ENCODE results near the gene STRBP.
"Not testable (repeated sequence)": the region's sequence is repeated elsewhere in the genome, so short reads cannot be mapped to it uniquely, and the experiment has no call there.

The STRBP gene

GRCh38 chr9:123206065-123206464 is 62.3 kb downstream of the STRBP start:
- WGBS (ENCODE audit: extremely low coverage, insufficient coverage, low lambda C conversion rate): no CpG with 5 or more reads among the region's 6 CpGs
- Histone ChIP-seq H3K79me1 (ENCODE audit: low read length) (no peaks in the 10 kb centered on the region), H2BK120ac (ENCODE audit: low read depth, low read length) (no peak overlapping the region), H3K18ac (ENCODE audit: low read length) (no peak overlapping the region), H3K9ac (ENCODE audit: low read length) (no peak overlapping the region), H4K8ac (ENCODE audit: low read depth, low read length) (no peak overlapping the region), H3K27me3 (ENCODE audit: insufficient read depth, low read length, poor library complexity) (no peaks in the 10 kb centered on the region), H3K23ac (ENCODE audit: low read length) (no peak overlapping the region), H2BK15ac (replicated peaks; ENCODE audit: low read depth) (no peak overlapping the region), H3K4me1 (ENCODE audit: control insufficient read depth, low read depth, low read length) (no peaks in the 10 kb centered on the region), H3K4me3 (ENCODE audit: low read length) (no peak overlapping the region), H3K36me3 (ENCODE audit: control insufficient read depth, insufficient read depth, low read length) (no peaks in the 10 kb centered on the region), H3K4me2 (ENCODE audit: low read length) (no peak overlapping the region), H3K79me2 (ENCODE audit: control insufficient read depth, insufficient read depth, low read length) (no peaks in the 10 kb centered on the region), H3K27ac (ENCODE audit: low read depth, low read length) (no peak overlapping the region), H4K5ac (ENCODE audit: low read length) (no peak overlapping the region), H2AK5ac (ENCODE audit: low read length) (no peak overlapping the region), H3K56ac (ENCODE audit: low read length) (no peak overlapping the region), H2BK5ac (ENCODE audit: low read length) (no peak overlapping the region), H3K4ac (ENCODE audit: low read depth, low read length) (no peak overlapping the region)
- DNase-seq: no peak

- no peak overlapping the region for H4K8ac ChIP-seq (ENCODE audit: low read depth, low read length)
- WGBS (ENCODE audit: extremely low coverage, insufficient coverage, low lambda C conversion rate): no CpG with 5 or more reads among the region's 2 CpGs
Observed at GRCh38 chr9:123201083-123201482, 67.3 kb downstream of the STRBP start.

GRCh38 chr9:123200469-123200868 is 67.9 kb downstream of the STRBP start:
- H2BK5ac ChIP-seq (ENCODE audit: low read length): not testable (repeated sequence)
- WGBS (ENCODE audit: extremely low coverage, insufficient coverage, low lambda C conversion rate): no CpG with 5 or more reads among the region's 13 CpGs

More at GRCh38 chr9:123201083-123201482, 67.3 kb downstream of the STRBP start:
- no peak overlapping the region for H3K4me2 ChIP-seq (ENCODE audit: low read length)
- no peaks in the 10 kb centered on the region for H3K79me1 ChIP-seq (ENCODE audit: low read length)
- no peak for DNase-seq
- H4K5ac ChIP-seq (ENCODE audit: low read length): no peak overlapping the region
- H3K27me3 ChIP-seq (ENCODE audit: insufficient read depth, low read length, poor library complexity): no peaks in the 10 kb centered on the region
- no peaks in the 10 kb centered on the region for H3K4me1 ChIP-seq (ENCODE audit: control insufficient read depth, low read depth, low read length)
- no peaks in the 10 kb centered on the region for H3K36me3 ChIP-seq (ENCODE audit: control insufficient read depth, insufficient read depth, low read length)
- H2BK15ac ChIP-seq (replicated peaks; ENCODE audit: low read depth): no peak overlapping the region
- H3K4me3 ChIP-seq (ENCODE audit: low read length): no peak overlapping the region
- no peak overlapping the region for H2BK5ac ChIP-seq (ENCODE audit: low read length)
- no peak overlapping the region for H3K23ac ChIP-seq (ENCODE audit: low read length)
- no peak overlapping the region for H3K18ac ChIP-seq (ENCODE audit: low read length)
- H3K27ac ChIP-seq (ENCODE audit: low read depth, low read length): no peak overlapping the region
- H2AK5ac ChIP-seq (ENCODE audit: low read length): no peak overlapping the region
- no peak overlapping the region for H3K4ac ChIP-seq (ENCODE audit: low read depth, low read length)
- H3K9ac ChIP-seq (ENCODE audit: low read length): no peak overlapping the region
- H2BK120ac ChIP-seq (ENCODE audit: low read depth, low read length): no peak overlapping the region
- H3K79me2 ChIP-seq (ENCODE audit: control insufficient read depth, insufficient read depth, low read length): no peaks in the 10 kb centered on the region
- no peak overlapping the region for H3K56ac ChIP-seq (ENCODE audit: low read length)

GRCh38 chr9:123196124-123196523 is 72.3 kb downstream of the STRBP start:
- H3K4me1 ChIP-seq (ENCODE audit: control insufficient read depth, low read depth, low read length): no peaks in the 10 kb centered on the region
- no peak overlapping the region for H3K4me3 ChIP-seq (ENCODE audit: low read length)
- no peak overlapping the region for H2BK120ac ChIP-seq (ENCODE audit: low read depth, low read length)
- peaks cover 2% of the 10 kb centered on the region for H3K79me1 ChIP-seq (ENCODE audit: low read length)
- no peaks in the 10 kb centered on the region for H3K36me3 ChIP-seq (ENCODE audit: control insufficient read depth, insufficient read depth, low read length)
- no CpG with 5 or more reads among the region's 1 CpG for WGBS (ENCODE audit: extremely low coverage, insufficient coverage, low lambda C conversion rate)
- no peaks in the 10 kb centered on the region for H3K27me3 ChIP-seq (ENCODE audit: insufficient read depth, low read length, poor library complexity)
- no peak overlapping the region for H3K18ac ChIP-seq (ENCODE audit: low read length)
- peaks cover under 1% of the 10 kb centered on the region for H3K79me2 ChIP-seq (ENCODE audit: control insufficient read depth, insufficient read depth, low read length)
- H2AK5ac ChIP-seq (ENCODE audit: low read length): no peak overlapping the region
- H2BK5ac ChIP-seq (ENCODE audit: low read length): no peak overlapping the region
- H3K9ac ChIP-seq (ENCODE audit: low read length): no peak overlapping the region
- no peak for DNase-seq
- H2BK15ac ChIP-seq (replicated peaks; ENCODE audit: low read depth): no peak overlapping the region
- no peak overlapping the region for H4K8ac ChIP-seq (ENCODE audit: low read depth, low read length)
- H3K23ac ChIP-seq (ENCODE audit: low read length): no peak overlapping the region
- no peak overlapping the region for H3K27ac ChIP-seq (ENCODE audit: low read depth, low read length)
- H3K4ac ChIP-seq (ENCODE audit: low read depth, low read length): no peak overlapping the region
- no peak overlapping the region for H3K56ac ChIP-seq (ENCODE audit: low read length)
- no peak overlapping the region for H3K4me2 ChIP-seq (ENCODE audit: low read length)
- H4K5ac ChIP-seq (ENCODE audit: low read length): no peak overlapping the region

More at GRCh38 chr9:123200469-123200868, 67.9 kb downstream of the STRBP start:
- H3K79me1 ChIP-seq (ENCODE audit: low read length); H3K27me3 ChIP-seq (ENCODE audit: insufficient read depth, low read length, poor library complexity); H3K4me2 ChIP-seq (ENCODE audit: low read length); H3K27ac ChIP-seq (ENCODE audit: low read depth, low read length); DNase-seq; H3K23ac ChIP-seq (ENCODE audit: low read length); H3K79me2 ChIP-seq (ENCODE audit: control insufficient read depth, insufficient read depth, low read length); H2AK5ac ChIP-seq (ENCODE audit: low read length); H2BK120ac ChIP-seq (ENCODE audit: low read depth, low read length); H3K9ac ChIP-seq (ENCODE audit: low read length); H3K4me3 ChIP-seq (ENCODE audit: low read length); H3K4ac ChIP-seq (ENCODE audit: low read depth, low read length); H3K56ac ChIP-seq (ENCODE audit: low read length); H4K5ac ChIP-seq (ENCODE audit: low read length); H3K4me1 ChIP-seq (ENCODE audit: control insufficient read depth, low read depth, low read length); H2BK15ac ChIP-seq (replicated peaks; ENCODE audit: low read depth); H3K18ac ChIP-seq (ENCODE audit: low read length); H3K36me3 ChIP-seq (ENCODE audit: control insufficient read depth, insufficient read depth, low read length); H4K8ac ChIP-seq (ENCODE audit: low read depth, low read length): not testable (repeated sequence)

GRCh38 chr9:123194023-123194422 is 74.4 kb downstream of the STRBP start:
- Histone ChIP-seq H3K4ac (ENCODE audit: low read depth, low read length) (no peak overlapping the region), H3K23ac (ENCODE audit: low read length) (no peak overlapping the region), H3K79me1 (ENCODE audit: low read length) (peaks cover 3% of the 10 kb centered on the region), H2BK5ac (ENCODE audit: low read length) (no peak overlapping the region), H3K18ac (ENCODE audit: low read length) (no peak overlapping the region), H2BK15ac (replicated peaks; ENCODE audit: low read depth) (no peak overlapping the region), H4K8ac (ENCODE audit: low read depth, low read length) (no peak overlapping the region), H3K79me2 (ENCODE audit: control insufficient read depth, insufficient read depth, low read length) (peaks cover 2% of the 10 kb centered on the region), H3K27me3 (ENCODE audit: insufficient read depth, low read length, poor library complexity) (no peaks in the 10 kb centered on the region), H3K4me3 (ENCODE audit: low read length) (no peak overlapping the region), H3K56ac (ENCODE audit: low read length) (no peak overlapping the region), H3K27ac (ENCODE audit: low read depth, low read length) (no peak overlapping the region), H3K4me1 (ENCODE audit: control insufficient read depth, low read depth, low read length) (no peaks in the 10 kb centered on the region), H3K9ac (ENCODE audit: low read length) (no peak overlapping the region), H3K4me2 (ENCODE audit: low read length) (no peak overlapping the region), H2BK120ac (ENCODE audit: low read depth, low read length) (no peak overlapping the region), H2AK5ac (ENCODE audit: low read length) (no peak overlapping the region), H4K5ac (ENCODE audit: low read length) (no peak overlapping the region), H3K36me3 (ENCODE audit: control insufficient read depth, insufficient read depth, low read length) (no peaks in the 10 kb centered on the region)
- no CpG with 5 or more reads among the region's 1 CpG for WGBS (ENCODE audit: extremely low coverage, insufficient coverage, low lambda C conversion rate)
- DNase-seq: no peak

GRCh38 chr9:123191680-123192079 is 76.7 kb downstream of the STRBP start:
- WGBS (ENCODE audit: extremely low coverage, insufficient coverage, low lambda C conversion rate): no CpG with 5 or more reads among the region's 1 CpG

More at GRCh38 chr9:123191680-123192079, 76.7 kb downstream of the STRBP start:
- Histone ChIP-seq H4K5ac (ENCODE audit: low read length) (no peak overlapping the region), H2AK5ac (ENCODE audit: low read length) (no peak overlapping the region), H3K36me3 (ENCODE audit: control insufficient read depth, insufficient read depth, low read length) (no peaks in the 10 kb centered on the region), H2BK15ac (replicated peaks; ENCODE audit: low read depth) (no peak overlapping the region), H3K4me2 (ENCODE audit: low read length) (no peak overlapping the region), H2BK120ac (ENCODE audit: low read depth, low read length) (no peak overlapping the region), H3K4me1 (ENCODE audit: control insufficient read depth, low read depth, low read length) (no peaks in the 10 kb centered on the region), H3K23ac (ENCODE audit: low read length) (no peak overlapping the region), H3K4me3 (ENCODE audit: low read length) (no peak overlapping the region), H3K27ac (ENCODE audit: low read depth, low read length) (no peak overlapping the region), H3K27me3 (ENCODE audit: insufficient read depth, low read length, poor library complexity) (no peaks in the 10 kb centered on the region), H3K18ac (ENCODE audit: low read length) (no peak overlapping the region), H3K56ac (ENCODE audit: low read length) (no peak overlapping the region), H3K79me2 (ENCODE audit: control insufficient read depth, insufficient read depth, low read length) (peaks cover 2% of the 10 kb centered on the region), H4K8ac (ENCODE audit: low read depth, low read length) (no peak overlapping the region), H3K79me1 (ENCODE audit: low read length) (peaks cover 3% of the 10 kb centered on the region), H2BK5ac (ENCODE audit: low read length) (no peak overlapping the region), H3K4ac (ENCODE audit: low read depth, low read length) (no peak overlapping the region), H3K9ac (ENCODE audit: low read length) (no peak overlapping the region)
- no peak for DNase-seq

Data from mesendoderm (in vitro differentiated cells).